DOHH2 (cell line): ENCODE data around the gene OR52H1.

Experiments used
- H3F3A ChIP-seq: fragments of 200-600 bp; sonication (generic), shearing (Covaris generic); 2 replicates; pipeline ENCODE4 v1.6.0; 2016; ENCODE audit warnings: antibody characterized with exemption, mild to moderate bottlenecking; ENCODE audit not compliant: control insufficient read depth, insufficient read depth
- H3K27ac ChIP-seq: fragments of 200-600 bp; sonication (generic); 2 replicates; pipeline ENCODE4 v1.5.1; 2014; ENCODE audit warnings: low read depth, mild to moderate bottlenecking, low read length, moderate library complexity
- H3K27me3 ChIP-seq: fragments of 200-600 bp; sonication (generic); 2 replicates; pipeline ENCODE4 v1.6.1; 2014; ENCODE audit warnings: mild to moderate bottlenecking, low read length, mixed read lengths; ENCODE audit not compliant: control insufficient read depth
- H3K36me3 ChIP-seq: fragments of 200-600 bp; sonication (generic); 2 replicates; pipeline ENCODE4 v1.6.1; 2014; ENCODE audit warnings: mild to moderate bottlenecking, low read length, moderate library complexity, mixed read lengths; ENCODE audit not compliant: control insufficient read depth
- H3K4me1 ChIP-seq: fragments of 200-600 bp; sonication (generic); 2 replicates; pipeline ENCODE4 v1.6.1; 2014; ENCODE audit warnings: mild to moderate bottlenecking, low read length, mixed read lengths; ENCODE audit not compliant: control insufficient read depth
- H3K4me2 ChIP-seq: fragments of 200-600 bp; sonication (generic); 2 replicates; pipeline ENCODE4 v1.6.0; 2014; ENCODE audit warnings: mild to moderate bottlenecking, low read length, moderate library complexity
- H3K4me3 ChIP-seq: fragments of 200-600 bp; sonication (generic); 2 replicates; pipeline ENCODE4 v1.5.1; 2014; ENCODE audit warnings: mild to moderate bottlenecking, low read length, mixed read lengths
- H3K79me2 ChIP-seq: fragments of 200-600 bp; sonication (generic); 2 replicates; pipeline ENCODE4 v1.6.1; 2014; ENCODE audit warnings: mild to moderate bottlenecking, low read length, mixed read lengths; ENCODE audit not compliant: control insufficient read depth
- H3K9me2 ChIP-seq: fragments of 200-600 bp; sonication (generic); replicated peaks from 2 replicates; pipeline ENCODE4 v1.6.1; 2014; ENCODE audit warnings: mild to moderate bottlenecking, low read length, mixed read lengths; ENCODE audit not compliant: control insufficient read depth
- H3K9me3 ChIP-seq: fragments of 200-600 bp; sonication (generic); 2 replicates; pipeline ENCODE4 v1.6.1; 2014; ENCODE audit warnings: antibody characterized with exemption, low read length, mixed read lengths; ENCODE audit not compliant: control insufficient read depth, insufficient read depth
- H4K20me1 ChIP-seq: fragments of 200-600 bp; sonication (generic); 2 replicates; pipeline ENCODE4 v1.6.0; 2014; ENCODE audit warnings: low read depth, mild to moderate bottlenecking, antibody characterized with exemption, low read length, moderate library complexity; ENCODE audit not compliant: control insufficient read depth, insufficient read depth
- CTCF ChIP-seq: fragments of 200-600 bp; sonication (generic); IDR thresholded peaks from one replicate; pipeline ENCODE4 v1.5.1; 2014; ENCODE audit warnings: antibody characterized with exemption, mild to moderate bottlenecking, low read depth, low read length; ENCODE audit not compliant: poor library complexity, severe bottlenecking
- EZH2phosphoT487 ChIP-seq: fragments of 200-600 bp; sonication (generic); IDR thresholded peaks from 2 replicates; pipeline ENCODE4 v1.6.1; 2017; ENCODE audit warnings: borderline replicate concordance, mild to moderate bottlenecking, antibody characterized with exemption, low read length, moderate library complexity, mixed read lengths

Gene OR52H1

GRCh38 chr11:5507933-5508305 lies 40.4 kb downstream of the OR52H1 start:
- TF ChIP-seq CTCF, result no peak
- no peak for TF ChIP-seq EZH2phosphoT487
- H3K36me3 ChIP-seq, result no peaks in the 10 kb centered on the region
- no peaks in the 10 kb centered on the region for H4K20me1 ChIP-seq
- no peaks in the 10 kb centered on the region for H3K27me3 ChIP-seq
- H3K79me2 ChIP-seq, result no peaks in the 10 kb centered on the region
- H3K4me3 ChIP-seq, result no peak overlapping the region
- no peaks in the 10 kb centered on the region for H3K9me2 ChIP-seq
- no peaks in the 10 kb centered on the region for H3F3A ChIP-seq
- H3K9me3 ChIP-seq, result no peaks in the 10 kb centered on the region
- H3K4me2 ChIP-seq, result no peak overlapping the region
- no peak overlapping the region for H3K27ac ChIP-seq
- H3K4me1 ChIP-seq, result no peaks in the 10 kb centered on the region

GRCh38 chr11:5507177-5507932 lies 41.0 kb downstream of the OR52H1 start:
- TF ChIP-seq CTCF (no peak), EZH2phosphoT487 (no peak)
- no peaks in the 10 kb centered on the region for H3K36me3 ChIP-seq
- no peaks in the 10 kb centered on the region for H4K20me1 ChIP-seq
- H3K4me1 ChIP-seq, result no peaks in the 10 kb centered on the region
- H3F3A ChIP-seq, result no peaks in the 10 kb centered on the region
- H3K9me2 ChIP-seq, result no peaks in the 10 kb centered on the region
- H3K27ac ChIP-seq, result no peak overlapping the region
- no peaks in the 10 kb centered on the region for H3K79me2 ChIP-seq
- no peaks in the 10 kb centered on the region for H3K9me3 ChIP-seq
- no peaks in the 10 kb centered on the region for H3K27me3 ChIP-seq
- no peak overlapping the region for H3K4me3 ChIP-seq
- H3K4me2 ChIP-seq, result no peak overlapping the region

GRCh38 chr11:5505363-5506048 lies 42.8 kb downstream of the OR52H1 start:
- Histone ChIP-seq H3K79me2 (no peaks in the 10 kb centered on the region), H3K4me1 (no peaks in the 10 kb centered on the region), H3F3A (no peaks in the 10 kb centered on the region), H4K20me1 (no peaks in the 10 kb centered on the region), H3K27ac (no peak overlapping the region), H3K4me2 (no peak overlapping the region), H3K36me3 (no peaks in the 10 kb centered on the region), H3K9me2 (no peaks in the 10 kb centered on the region), H3K4me3 (no peak overlapping the region), H3K9me3 (no peaks in the 10 kb centered on the region), H3K27me3 (no peaks in the 10 kb centered on the region)
- no peak for TF ChIP-seq EZH2phosphoT487
- no peak for TF ChIP-seq CTCF
